Endothelial cell of umbilical vein (primary cell): ENCODE measurements around the gene JPH2. TPM values are rescaled to one million over a fixed set of nuclear protein-coding genes. Genes with fewer than 3 reads are reported as not detected.

Experiments
- BruUV-seq: library from RNA; stranded (reverse); fragments of 400-500 nt; replicated peaks from 2 replicates; lab custom pipeline; 2021; lab: Mats Ljungman, UMichigan
- CTCF ChIA-PET: fragments of 300-600, 350-600 bp; sonication (Branson Sonifier 250); formaldehyde crosslinking; loops from one replicate; lab custom pipeline; 2021; ENCODE audit warnings: antibody characterized with exemption, inconsistent platforms; lab: Charles Lee
- POLR2A ChIA-PET: fragments of 300-600, 350-600 bp; sonication (Branson Sonifier 250); formaldehyde crosslinking; loops from one replicate; lab custom pipeline; 2021; ENCODE audit warnings: antibody characterized with exemption, inconsistent platforms; lab: Charles Lee
- DNase-seq: peaks from one replicate; pipeline ENCODE4 v3.0.0-alpha.2; 2011; ENCODE audit warnings: low read depth, low spot score
- FAIRE-seq: peaks from 2 replicates; lab custom pipeline; 2011; peaks lifted over from hg19 to GRCh38; lab: Jason Lieb, UNC
- H2AFZ ChIP-seq: 2 replicates; pipeline ENCODE4 v1.6.0; 2012; ENCODE audit warnings: low read depth, low read length, control low read depth, inconsistent platforms
- H3K27ac ChIP-seq: 2 replicates; pipeline ENCODE4 v1.5.1; 2011; ENCODE audit warnings: low read depth, mild to moderate bottlenecking, control low read depth, low read length, moderate library complexity; ENCODE audit not compliant: insufficient read depth
- H3K27me3 ChIP-seq, 2 experiments: 2 replicates each; pipeline versions ENCODE4 v1.6.0 to v1.6.1; 2011; ENCODE audit warnings: low read length in 2 of 2, mixed read lengths in 1 of 2; ENCODE audit not compliant: control insufficient read depth in 2 of 2, insufficient read depth in 2 of 2
- H3K36me3 ChIP-seq, 2 experiments: 2 replicates in 1 of 2; 3 replicates in 1 of 2; pipeline ENCODE4 v1.5.1; 2011; ENCODE audit warnings: low read length in 2 of 2, mild to moderate bottlenecking in 1 of 2, moderate library complexity in 1 of 2; ENCODE audit not compliant: control insufficient read depth in 2 of 2, insufficient read depth in 2 of 2; ENCODE audit errors: extremely low read depth in 1 of 2
- H3K4me1 ChIP-seq: 3 replicates; pipeline ENCODE4 v1.5.1; 2011; ENCODE audit warnings: mild to moderate bottlenecking, low read length; ENCODE audit not compliant: control insufficient read depth, insufficient read depth; ENCODE audit errors: extremely low read depth
- H3K4me2 ChIP-seq: 2 replicates; pipeline ENCODE4 v1.6.1; 2011; ENCODE audit warnings: low read length, control low read depth, mixed read lengths; ENCODE audit not compliant: insufficient read depth
- H3K4me3 ChIP-seq, 3 experiments: fragments of 200-600 bp in 1 of 3; sonication (generic), shearing (Covaris generic) in 1 of 3; replicated peaks in 1 of 3; 2 replicates each; pipeline ENCODE4 v1.5.1; 2011 to 2016; ENCODE audit warnings: control low read depth in 3 of 3, low read length in 3 of 3, mild to moderate bottlenecking in 2 of 3, inconsistent platforms in 1 of 3, low read depth in 1 of 3, moderate library complexity in 1 of 3; ENCODE audit not compliant: insufficient read depth in 1 of 3
- H3K79me2 ChIP-seq: 2 replicates; pipeline ENCODE4 v1.6.0; 2012; ENCODE audit warnings: low read length, inconsistent platforms; ENCODE audit not compliant: control insufficient read depth, insufficient read depth
- H3K9ac ChIP-seq: replicated peaks from 2 replicates; pipeline ENCODE3; 2011; ENCODE audit warnings: low read length, control low read depth; ENCODE audit not compliant: insufficient read depth; ENCODE audit errors: extremely low read depth
- H3K9me1 ChIP-seq: replicated peaks from 3 replicates; pipeline ENCODE4 v1.6.0; 2011; ENCODE audit warnings: mild to moderate bottlenecking, low read length; ENCODE audit not compliant: control insufficient read depth, insufficient read depth; ENCODE audit errors: extremely low read depth
- H3K9me3 ChIP-seq: replicated peaks from 2 replicates; pipeline ENCODE4 v1.5.1; 2012; ENCODE audit warnings: low read length, inconsistent platforms; ENCODE audit not compliant: control insufficient read depth, insufficient read depth
- H4K20me1 ChIP-seq: replicated peaks from 2 replicates; pipeline ENCODE3; 2011; ENCODE audit warnings: mild to moderate bottlenecking, low read length; ENCODE audit not compliant: control insufficient read depth, insufficient read depth; ENCODE audit errors: extremely low read depth
- CTCF ChIP-seq, 2 donors: IDR thresholded peaks; 1 replicate in 1 of 2; 2 replicates in 1 of 2; pipeline ENCODE4 v1.5.1; 2011; ENCODE audit warnings: low read length in 2 of 2, mild to moderate bottlenecking in 2 of 2, moderate library complexity in 2 of 2, control low read depth in 1 of 2, inconsistent platforms in 1 of 2, low read depth in 1 of 2; ENCODE audit not compliant: insufficient read depth in 1 of 2; ENCODE audit errors: extremely low read depth in 1 of 2
- EZH2 ChIP-seq: IDR thresholded peaks from 2 replicates; pipeline ENCODE4 v1.6.1; 2012; ENCODE audit warnings: borderline replicate concordance, low read depth, mild to moderate bottlenecking, moderate library complexity, low read length, inconsistent platforms; ENCODE audit not compliant: severe bottlenecking
- GATA2 ChIP-seq: IDR thresholded peaks from 2 replicates; pipeline ENCODE4 v1.7.0; 2011; ENCODE audit warnings: low read depth, mild to moderate bottlenecking, moderate library complexity, mixed read lengths, low read length; ENCODE audit not compliant: insufficient read length, insufficient read depth
- JUN ChIP-seq: IDR thresholded peaks from 2 replicates; pipeline ENCODE4 v1.6.1; 2011; ENCODE audit warnings: borderline replicate concordance, low read depth; ENCODE audit not compliant: insufficient read length, insufficient read depth
- POLR2A ChIP-seq: IDR thresholded peaks from 2 replicates; pipeline ENCODE4 v1.6.1; 2012; ENCODE audit warnings: low read depth, mild to moderate bottlenecking, control low read depth, low read length
- POLR2AphosphoS5 ChIP-seq: IDR thresholded peaks from 2 replicates; pipeline ENCODE4 v1.6.1; 2012; ENCODE audit warnings: low read depth, mild to moderate bottlenecking, control low read depth, low read length, moderate library complexity; ENCODE audit not compliant: insufficient read depth
- dilution Hi-C: fragments of 300-500 bp; cut with MboI; formaldehyde crosslinking; loops from one replicate; pipeline ENCODE4 v1.15.0; 2019; ENCODE audit warnings: low sequenced_read_pairs; ENCODE audit not compliant: extremely low pct_ligation_motif_present
- intact Hi-C: fragments of 100-400 bp; cut with micrococcal nuclease; formaldehyde crosslinking; loops from one replicate; pipeline ENCODE4 v1.10.0; 2022
- polyA plus RNA-seq, 4 experiments: library from polyadenylated mRNA; depleted of rRNA in 3 of 4; stranded (reverse) in 3 of 4; unstranded in 1 of 4; fragments of >200 nt; gene quantifications; 2 replicates each; pipeline versions ENCODE4 v1.2.1 to v1.2.3, GENCODE V29; 2011 to 2012; ENCODE audit warnings: missing spikeins in 1 of 4
- total RNA-seq: library from RNA; stranded (reverse); gene quantifications from 2 replicates; pipeline ENCODE4 v1.2.3, GENCODE V29; 2021

The JPH2 gene
- total and polyA plus RNA-seq, 2 donors (not counting 3 experiments of a cell fraction or from before 2014, with no cell fraction given): not detected

- TF ChIP-seq POLR2A (no peak), POLR2AphosphoS5 (no peak), EZH2 (no peak), CTCF (IDR thresholded peaks at IDR 0.05; ENCODE audit: extremely low read depth in 1 of 2, insufficient read depth in 1 of 2, low read depth in 1 of 2, low read length in 2 of 2) (no peak), GATA2 (no peak), JUN (no peak)
- ChIA-PET POLR2A (no interaction called here), CTCF (interaction anchor here (2.0 to 2.1 kb wide), 2 partner anchors 19 to 54 kb away, joined by 7 to 10 read pairs; no protein-coding TSS in a partner anchor)
- Histone ChIP-seq H3K9me1 (no peaks in the 10 kb centered on the region), H3K4me3 (no peak overlapping the region), H3K27me3 (peaks cover 5% of the 10 kb centered on the region in 2 experiments), H3K9me3 (no peaks in the 10 kb centered on the region), H3K4me1 (no peaks in the 10 kb centered on the region), H3K27ac (no peak overlapping the region), H3K79me2 (no peaks in the 10 kb centered on the region), H3K4me2 (no peak overlapping the region), H3K9ac (no peak overlapping the region), H4K20me1 (no peaks in the 10 kb centered on the region), H2AFZ (no peak overlapping the region), H3K36me3 (no peaks in the 10 kb centered on the region)
- no peak for DNase-seq
- intact Hi-C loops (no loop called here), dilution Hi-C loops (no loop called here)
- no TSS peak for BruUV-seq
- no peak for FAIRE-seq
These were observed 51.4 kb downstream of the JPH2 start for GRCh38 chr20:44135417-44136204.
